GM12872 (cell line): ENCODE measurements around the gene FBXW12.
A peak's percentile ranks its signal among the peaks of the same experiment; 100 is the strongest.

Experiments
- CTCF ChIP-seq: IDR thresholded peaks from 3 replicates; pipeline ENCODE4 v1.5.1; 2011; ENCODE audit warnings: low read depth, mild to moderate bottlenecking, low read length, moderate library complexity; ENCODE audit not compliant: insufficient read depth

The FBXW12 gene

DNA sequence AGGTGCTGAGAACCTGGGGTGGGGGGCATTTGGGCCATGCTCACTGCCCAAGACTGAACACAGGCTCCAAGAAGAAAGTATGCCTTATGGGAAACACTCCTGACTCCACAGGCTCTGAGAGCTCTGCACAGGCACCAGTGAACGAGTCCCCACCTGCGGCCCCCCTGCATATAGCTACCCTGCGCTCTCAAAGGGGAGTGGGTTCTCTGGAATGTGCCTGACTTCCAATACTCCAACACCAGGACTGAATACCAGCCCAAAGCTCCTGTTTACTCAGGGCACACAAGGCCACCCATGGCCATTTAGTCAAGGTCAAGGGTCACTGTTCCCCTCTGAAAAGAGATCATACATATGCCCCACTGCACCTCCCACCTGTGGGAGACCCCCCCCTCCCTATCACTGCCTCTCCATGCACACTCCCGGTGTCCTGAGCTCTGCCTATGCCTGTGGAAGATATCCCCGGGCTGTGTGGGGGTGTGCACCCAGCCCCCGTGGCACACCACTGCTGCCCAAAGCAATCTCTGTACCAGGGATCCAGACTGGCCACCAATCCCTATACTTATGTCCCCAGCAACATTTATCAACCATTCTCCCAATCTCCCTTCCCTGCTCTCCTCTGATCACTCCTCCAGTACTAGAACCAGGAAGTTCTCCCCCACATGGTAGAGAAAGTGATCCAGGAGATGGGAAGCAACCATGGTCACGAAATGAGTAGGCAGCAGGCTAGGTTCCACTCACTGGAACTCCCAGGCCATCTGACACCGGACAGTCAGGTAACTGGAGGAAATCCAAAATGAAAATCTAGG lies 59.4 kb downstream of the FBXW12 start:
- no peak for TF ChIP-seq CTCF

DNA sequence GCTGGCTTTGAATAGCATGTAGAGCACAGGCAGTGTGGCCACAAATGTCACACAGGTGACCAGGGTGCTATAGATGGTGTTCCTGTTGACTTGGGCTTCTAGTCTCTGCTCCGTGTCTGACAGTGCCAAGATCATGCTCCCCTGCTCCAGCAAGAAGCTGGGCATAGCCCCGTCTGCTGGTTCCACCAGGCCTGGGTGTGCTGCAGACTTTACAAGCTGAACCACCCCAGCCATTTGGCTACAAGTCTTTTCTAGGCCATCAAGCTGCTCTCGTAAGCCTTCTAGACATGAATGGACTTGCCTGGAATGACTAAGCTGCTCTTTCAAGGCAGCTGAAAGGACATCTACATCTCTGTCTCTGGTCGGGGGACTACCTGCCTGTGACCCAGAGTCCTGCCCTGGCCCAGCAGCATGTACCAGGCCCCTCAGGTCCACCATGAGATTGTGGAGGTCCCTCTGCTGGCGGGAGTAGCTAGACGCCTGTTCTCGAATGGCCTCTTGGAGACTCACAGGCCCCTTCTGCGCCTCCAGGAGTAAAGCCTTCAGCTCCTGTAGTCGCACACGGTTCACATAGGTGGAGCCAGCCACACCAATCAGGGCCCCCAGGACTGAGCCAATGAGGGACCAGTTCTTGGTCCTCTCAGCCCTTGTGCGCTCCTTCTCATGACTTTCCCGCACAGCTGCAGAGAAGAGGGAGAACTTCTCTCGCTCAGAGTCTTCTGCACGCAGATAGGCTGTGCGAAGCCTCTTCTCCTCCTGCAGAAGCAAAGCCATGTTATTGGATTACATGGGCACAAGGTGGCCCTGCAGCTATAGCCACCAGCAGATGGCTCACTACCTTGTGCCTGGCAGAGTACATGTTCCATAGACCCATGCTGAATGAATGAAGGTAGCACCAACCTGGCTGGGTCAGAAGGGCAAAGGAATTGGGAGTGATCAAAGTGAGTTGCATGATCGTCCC lies 60.7 kb downstream of the FBXW12 start:
- TF ChIP-seq CTCF, result peak; percentile 40; the same call in 2 of the 3 replicates

- TF ChIP-seq CTCF, result no peak
These were observed 61.6 kb downstream of the FBXW12 start for GRCh38 chr3:48433472-48434118.

- no peak for TF ChIP-seq CTCF
These were observed 62.7 kb downstream of the FBXW12 start for GRCh38 chr3:48434591-48435222.

- TF ChIP-seq CTCF, result no peak
These were observed 63.2 kb downstream of the FBXW12 start for GRCh38 chr3:48435223-48435595.

DNA sequence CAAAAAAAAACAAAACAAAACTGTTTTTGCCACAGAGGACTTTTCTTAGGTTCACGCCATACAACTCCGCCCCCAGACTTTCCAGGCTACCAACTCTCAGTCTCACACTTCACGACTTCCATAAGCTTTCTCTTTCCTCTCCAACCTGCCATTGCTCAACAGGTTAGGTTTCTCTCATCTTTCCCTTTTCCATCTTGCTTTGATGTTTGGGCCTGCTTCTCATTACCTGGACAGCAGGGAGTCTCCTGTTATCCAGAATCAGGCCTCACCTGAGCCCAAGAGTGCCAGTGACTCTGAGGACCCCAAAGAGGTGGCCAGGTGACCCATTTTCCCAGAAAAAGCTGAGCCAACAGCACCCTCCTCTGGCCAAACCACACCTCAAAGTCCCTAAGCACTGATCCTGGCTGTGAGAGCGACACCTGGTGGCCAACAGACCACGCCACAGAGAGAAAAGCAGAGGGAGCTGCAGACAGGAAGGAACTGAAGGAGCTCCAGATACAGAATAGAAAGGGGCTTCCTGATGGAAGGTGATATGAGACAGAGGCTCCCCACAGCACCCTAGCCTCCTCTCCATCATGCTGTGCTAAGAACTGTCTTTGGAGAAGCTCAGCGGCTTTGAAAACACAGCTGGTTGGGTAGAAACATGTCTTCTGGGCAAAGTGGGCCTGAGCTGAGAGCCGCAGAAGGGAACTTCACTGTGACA lies 63.9 kb downstream of the FBXW12 start:
- peak; percentile 99 for TF ChIP-seq CTCF
